ENCODE results near the gene DNAJC9.

DNAJC9 gene

GRCh38 chr10:73232887-73233286, 14.2 kb downstream of the DNAJC9 start:
- no peak overlapping the region for H3K9ac ChIP-seq (ENCODE audit: low read depth, low read length)
- peaks cover 46% of the 10 kb centered on the region for H3K36me3 ChIP-seq (ENCODE audit: insufficient read depth, low read depth, low read length)

GRCh38 chr10:73229567-73229966, 17.5 kb downstream of the DNAJC9 start:
- Histone ChIP-seq H3K4me3 (ENCODE audit: low read length) (no peak overlapping the region), H3K9ac (ENCODE audit: low read depth, low read length) (no peak overlapping the region), H3K9me3 (ENCODE audit: insufficient read depth, low read depth, low read length) (no peaks in the 10 kb centered on the region), H3K27me3 (ENCODE audit: insufficient read depth, low read length) (no peaks in the 10 kb centered on the region), H3K4me1 (ENCODE audit: insufficient read depth, low read length) (no peaks in the 10 kb centered on the region), H3K27ac (ENCODE audit: low read length) (no peak overlapping the region), H3K36me3 (ENCODE audit: insufficient read depth, low read depth, low read length) (peaks cover 21% of the 10 kb centered on the region)

More at GRCh38 chr10:73232887-73233286, 14.2 kb downstream of the DNAJC9 start:
- H3K4me3 ChIP-seq (ENCODE audit: low read length) = no peak overlapping the region
- no peak overlapping the region for H3K27ac ChIP-seq (ENCODE audit: low read length)
- H3K9me3 ChIP-seq (ENCODE audit: insufficient read depth, low read depth, low read length) = no peaks in the 10 kb centered on the region
- H3K4me1 ChIP-seq (ENCODE audit: insufficient read depth, low read length) = no peaks in the 10 kb centered on the region
- H3K27me3 ChIP-seq (ENCODE audit: insufficient read depth, low read length) = no peaks in the 10 kb centered on the region

DNA sequence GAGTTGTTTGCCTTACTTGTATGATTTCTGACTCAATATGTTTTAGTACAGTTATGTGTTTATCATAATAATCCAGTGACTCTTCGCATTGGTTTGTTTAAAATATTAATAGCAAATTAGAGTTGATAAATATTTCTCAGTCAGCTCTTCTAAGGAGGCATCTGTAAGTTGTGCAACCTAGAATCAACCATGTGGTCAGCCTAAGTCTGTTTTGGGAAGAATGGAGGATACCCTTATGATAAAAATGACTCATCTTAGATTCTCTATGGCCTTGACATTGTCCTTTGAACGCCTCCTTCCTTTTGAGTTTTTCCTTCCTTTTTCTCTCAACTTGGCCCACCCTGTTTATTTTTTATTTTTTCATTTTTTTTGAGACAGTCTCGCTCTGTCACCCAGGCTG, 18.8 kb downstream of the DNAJC9 start:
- H3K9ac ChIP-seq (ENCODE audit: low read depth, low read length) = no peak overlapping the region
- no peaks in the 10 kb centered on the region for H3K4me1 ChIP-seq (ENCODE audit: insufficient read depth, low read length)
- no peak overlapping the region for H3K4me3 ChIP-seq (ENCODE audit: low read length)
- H3K36me3 ChIP-seq (ENCODE audit: insufficient read depth, low read depth, low read length) = peaks cover 9% of the 10 kb centered on the region
- H3K9me3 ChIP-seq (ENCODE audit: insufficient read depth, low read depth, low read length) = no peaks in the 10 kb centered on the region
- no peak overlapping the region for H3K27ac ChIP-seq (ENCODE audit: low read length)
- no peaks in the 10 kb centered on the region for H3K27me3 ChIP-seq (ENCODE audit: insufficient read depth, low read length)

DNA sequence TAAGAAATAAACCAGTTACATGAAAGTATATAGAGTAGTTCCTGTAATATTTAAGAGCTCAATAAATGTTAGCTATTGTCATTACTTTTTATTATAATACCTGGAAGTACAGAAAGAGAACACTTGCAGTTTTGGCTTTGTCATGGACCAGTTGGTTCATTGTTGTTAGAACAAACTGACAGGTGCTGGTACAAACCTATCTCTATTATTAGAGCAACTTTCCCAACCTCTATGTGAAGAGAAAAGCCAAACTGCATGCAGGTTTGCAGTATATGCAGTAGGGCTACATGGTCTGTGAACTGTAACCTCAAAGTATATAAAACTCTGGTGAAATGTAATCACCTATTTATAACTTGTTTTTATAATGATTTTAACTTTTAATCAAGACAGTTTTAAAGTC, 20.4 kb downstream of the DNAJC9 start:
- no peaks in the 10 kb centered on the region for H3K9me3 ChIP-seq (ENCODE audit: insufficient read depth, low read depth, low read length)
- H3K9ac ChIP-seq (ENCODE audit: low read depth, low read length) = no peak overlapping the region
- H3K27me3 ChIP-seq (ENCODE audit: insufficient read depth, low read length) = no peaks in the 10 kb centered on the region
- no peaks in the 10 kb centered on the region for H3K36me3 ChIP-seq (ENCODE audit: insufficient read depth, low read depth, low read length)
- no peak overlapping the region for H3K4me3 ChIP-seq (ENCODE audit: low read length)
- H3K4me1 ChIP-seq (ENCODE audit: insufficient read depth, low read length) = no peaks in the 10 kb centered on the region
- no peak overlapping the region for H3K27ac ChIP-seq (ENCODE audit: low read length)

DNA sequence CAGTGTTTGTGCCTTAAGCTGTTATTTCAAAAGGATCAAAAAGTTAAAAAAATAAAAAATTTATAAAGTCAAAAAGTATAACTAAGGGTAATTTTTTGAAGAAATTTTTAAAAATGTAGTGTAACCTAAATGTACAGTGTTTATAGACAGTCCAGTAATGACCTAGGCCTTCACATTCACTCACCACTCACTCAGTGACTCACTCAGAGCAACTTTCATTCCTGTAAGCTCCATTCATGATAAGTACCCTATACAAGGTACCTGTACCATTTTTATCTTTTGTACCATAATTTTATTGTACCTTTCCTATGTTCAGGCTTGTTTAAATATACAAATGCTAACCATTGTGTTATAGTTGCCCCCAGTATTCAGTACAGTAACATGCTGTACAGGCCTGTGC, 21.5 kb downstream of the DNAJC9 start:
- H3K4me1 ChIP-seq (ENCODE audit: insufficient read depth, low read length) = no peaks in the 10 kb centered on the region
- no peaks in the 10 kb centered on the region for H3K27me3 ChIP-seq (ENCODE audit: insufficient read depth, low read length)
- H3K4me3 ChIP-seq (ENCODE audit: low read length) = no peak overlapping the region
- no peak overlapping the region for H3K9ac ChIP-seq (ENCODE audit: low read depth, low read length)
- no peaks in the 10 kb centered on the region for H3K36me3 ChIP-seq (ENCODE audit: insufficient read depth, low read depth, low read length)
- H3K9me3 ChIP-seq (ENCODE audit: insufficient read depth, low read depth, low read length) = no peaks in the 10 kb centered on the region
- no peak overlapping the region for H3K27ac ChIP-seq (ENCODE audit: low read length)

- peaks cover 15% of the 10 kb centered on the region for H3K36me3 ChIP-seq (ENCODE audit: insufficient read depth, low read depth, low read length)
- H3K4me1 ChIP-seq (ENCODE audit: insufficient read depth, low read length) = no peaks in the 10 kb centered on the region
- H3K27me3 ChIP-seq (ENCODE audit: insufficient read depth, low read length) = no peaks in the 10 kb centered on the region
Measured at GRCh38 chr10:73220989-73221388, 26.1 kb downstream of the DNAJC9 start.

DNA sequence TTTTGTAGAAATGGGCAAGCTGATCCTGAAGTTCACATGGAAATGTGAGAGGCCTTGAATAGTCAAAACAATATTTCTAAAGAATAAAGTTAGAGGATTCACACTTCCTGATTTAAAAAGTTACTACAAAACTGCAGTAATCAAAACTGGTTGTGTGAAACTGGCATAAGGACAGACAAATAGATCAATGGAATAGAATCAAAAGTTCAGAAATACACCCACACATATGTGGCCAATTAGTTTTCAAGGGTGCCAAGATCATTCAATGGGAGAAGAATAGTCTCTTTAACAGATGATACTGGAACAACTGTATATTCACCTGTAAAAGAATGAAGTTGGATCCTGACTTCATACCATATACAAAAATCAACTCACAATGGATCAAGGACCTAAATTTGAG, 27.7 kb downstream of the DNAJC9 start:
- H3K9me3 ChIP-seq (ENCODE audit: insufficient read depth, low read depth, low read length) = no peaks in the 10 kb centered on the region
- H3K27me3 ChIP-seq (ENCODE audit: insufficient read depth, low read length) = no peaks in the 10 kb centered on the region
- H3K4me1 ChIP-seq (ENCODE audit: insufficient read depth, low read length) = no peaks in the 10 kb centered on the region
- no peak overlapping the region for H3K9ac ChIP-seq (ENCODE audit: low read depth, low read length)
- peaks cover 15% of the 10 kb centered on the region for H3K36me3 ChIP-seq (ENCODE audit: insufficient read depth, low read depth, low read length)
- no peak overlapping the region for H3K4me3 ChIP-seq (ENCODE audit: low read length)
- no peak overlapping the region for H3K27ac ChIP-seq (ENCODE audit: low read length)

More at GRCh38 chr10:73220989-73221388, 26.1 kb downstream of the DNAJC9 start:
- H3K9me3 ChIP-seq (ENCODE audit: insufficient read depth, low read depth, low read length) = no peaks in the 10 kb centered on the region
- no peak overlapping the region for H3K4me3 ChIP-seq (ENCODE audit: low read length)
- H3K9ac ChIP-seq (ENCODE audit: low read depth, low read length) = no peak overlapping the region
- no peak overlapping the region for H3K27ac ChIP-seq (ENCODE audit: low read length)

DNA sequence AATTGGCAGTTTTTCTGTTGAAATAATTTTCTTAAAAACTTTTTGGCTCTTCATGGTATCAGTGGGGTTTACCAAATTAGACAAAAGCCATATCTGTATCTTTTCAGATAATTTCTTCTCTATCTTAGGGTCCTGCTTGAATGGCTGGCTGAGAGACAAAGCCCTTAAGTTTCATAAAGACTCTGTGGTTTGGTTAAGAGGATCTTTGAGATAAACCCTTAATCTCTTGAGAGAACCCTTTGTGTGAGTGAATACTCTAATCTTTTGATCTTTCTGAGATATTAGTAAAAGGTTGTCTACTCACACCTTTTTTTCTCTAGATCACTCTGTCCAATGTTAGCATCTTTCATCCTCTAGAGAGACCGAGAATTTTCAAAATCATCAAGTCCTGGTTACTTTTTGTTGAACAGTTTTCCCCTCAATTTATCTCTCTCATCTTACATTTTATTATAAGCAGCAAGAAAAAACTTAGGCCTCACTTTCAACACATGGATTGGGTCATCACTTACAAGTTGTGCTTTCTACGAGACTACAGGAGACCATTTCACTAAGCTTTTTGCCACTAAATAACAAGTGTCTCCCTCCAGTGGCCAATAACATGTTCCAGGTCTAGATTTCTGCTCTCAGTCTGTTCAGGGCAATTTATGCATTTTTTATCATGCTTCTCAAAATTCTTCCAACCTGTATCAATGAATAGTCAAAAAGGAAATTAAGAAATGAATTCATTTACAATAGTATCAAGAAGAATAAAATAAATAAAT, 28.4 kb downstream of the DNAJC9 start:
- Histone ChIP-seq H3K4me1 (ENCODE audit: insufficient read depth, low read length) (no peaks in the 10 kb centered on the region), H3K4me3 (ENCODE audit: low read length) (no peak overlapping the region), H3K27ac (ENCODE audit: low read length) (no peak overlapping the region), H3K36me3 (ENCODE audit: insufficient read depth, low read depth, low read length) (peaks cover 15% of the 10 kb centered on the region), H3K9me3 (ENCODE audit: insufficient read depth, low read depth, low read length) (no peaks in the 10 kb centered on the region), H3K27me3 (ENCODE audit: insufficient read depth, low read length) (no peaks in the 10 kb centered on the region), H3K9ac (ENCODE audit: low read depth, low read length) (no peak overlapping the region)

- no peak overlapping the region for H3K27ac ChIP-seq (ENCODE audit: low read length)
- no peaks in the 10 kb centered on the region for H3K9me3 ChIP-seq (ENCODE audit: insufficient read depth, low read depth, low read length)
- H3K27me3 ChIP-seq (ENCODE audit: insufficient read depth, low read length) = no peaks in the 10 kb centered on the region
- no peaks in the 10 kb centered on the region for H3K4me1 ChIP-seq (ENCODE audit: insufficient read depth, low read length)
- no peak overlapping the region for H3K9ac ChIP-seq (ENCODE audit: low read depth, low read length)
- peaks cover 15% of the 10 kb centered on the region for H3K36me3 ChIP-seq (ENCODE audit: insufficient read depth, low read depth, low read length)
- no peak overlapping the region for H3K4me3 ChIP-seq (ENCODE audit: low read length)
Measured at GRCh38 chr10:73217628-73218027, 29.4 kb downstream of the DNAJC9 start.

DNA sequence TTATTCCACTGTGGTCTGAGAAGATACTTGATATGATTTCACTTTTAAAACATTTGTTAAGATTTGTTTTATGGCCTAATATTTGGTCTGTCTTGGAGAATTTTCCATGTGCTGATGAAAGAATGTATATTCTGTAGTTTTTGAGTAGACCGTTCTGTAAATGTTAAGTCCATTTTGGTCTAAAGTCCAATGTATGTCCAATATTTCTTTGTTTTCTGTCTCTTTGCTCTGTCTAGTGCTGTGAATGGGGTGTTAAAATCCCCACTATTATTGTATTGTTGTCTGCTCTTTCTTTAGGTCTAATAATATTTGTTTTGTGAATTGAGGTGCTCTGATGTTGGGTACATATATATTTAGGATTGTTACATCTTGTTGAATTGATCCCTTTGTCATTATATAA, 31.3 kb downstream of the DNAJC9 start:
- Histone ChIP-seq H3K4me3 (ENCODE audit: low read length) (no peak overlapping the region), H3K36me3 (ENCODE audit: insufficient read depth, low read depth, low read length) (peaks cover 20% of the 10 kb centered on the region), H3K27ac (ENCODE audit: low read length) (no peak overlapping the region), H3K9me3 (ENCODE audit: insufficient read depth, low read depth, low read length) (no peaks in the 10 kb centered on the region), H3K9ac (ENCODE audit: low read depth, low read length) (no peak overlapping the region), H3K4me1 (ENCODE audit: insufficient read depth, low read length) (no peaks in the 10 kb centered on the region), H3K27me3 (ENCODE audit: insufficient read depth, low read length) (no peaks in the 10 kb centered on the region)

- H3K4me1 ChIP-seq (ENCODE audit: insufficient read depth, low read length) = no peaks in the 10 kb centered on the region
- H3K4me3 ChIP-seq (ENCODE audit: low read length) = no peak overlapping the region
- H3K27me3 ChIP-seq (ENCODE audit: insufficient read depth, low read length) = no peaks in the 10 kb centered on the region
- H3K9me3 ChIP-seq (ENCODE audit: insufficient read depth, low read depth, low read length) = peaks cover 11% of the 10 kb centered on the region
- peaks cover 17% of the 10 kb centered on the region; the same call in 1 of the 2 replicates for H3K36me3 ChIP-seq (ENCODE audit: insufficient read depth, low read depth, low read length)
- H3K9ac ChIP-seq (ENCODE audit: low read depth, low read length) = no peak overlapping the region
- H3K27ac ChIP-seq (ENCODE audit: low read length) = no peak overlapping the region
Measured at GRCh38 chr10:73211106-73211811, 35.8 kb downstream of the DNAJC9 start.
